IMR-90 (cell line): ENCODE data around the gene KCNMA1. TPM values are rescaled to one million over a fixed set of nuclear protein-coding genes. Genes with fewer than 3 reads are reported as not detected.

Source experiments
- ATAC-seq: fragments of 200-7000 bp; cut with Tn5 transposase; 2 replicates; pipeline ENCODE4 v1.9.1; 2020; ENCODE audit warnings: low read depth, mild to moderate bottlenecking, moderate library complexity
- BruUV-seq: library from RNA; stranded (reverse); fragments of 400-500 nt; replicated peaks from 2 replicates; lab custom pipeline; 2021; lab: Mats Ljungman, UMichigan
- CTCF ChIA-PET: fragments of 300-600 bp; formaldehyde crosslinking; extraction: SDS; loops from one replicate; lab custom pipeline; 2021; ENCODE audit warnings: antibody characterized with exemption; lab: Yijun Ruan, JAX
- POLR2A ChIA-PET: fragments of 300-600 bp; sonication (Branson Sonifier 250); formaldehyde crosslinking; loops from one replicate; lab custom pipeline; 2022; ENCODE audit warnings: antibody characterized with exemption; ENCODE audit not compliant: unreplicated experiment; lab: Charles Lee
- DNase-seq: peaks from one replicate; pipeline ENCODE4 v3.0.0; 2013
- H2AFZ ChIP-seq: replicated peaks from 2 replicates; pipeline ENCODE3; 2013; ENCODE audit warnings: low read length, mild to moderate bottlenecking; ENCODE audit not compliant: poor library complexity
- H2AK5ac ChIP-seq: 2 replicates; pipeline ENCODE4 v1.6.1; 2013; ENCODE audit warnings: low read depth, low read length, inconsistent platforms
- H2AK9ac ChIP-seq: replicated peaks from 2 replicates; pipeline ENCODE3; 2013; ENCODE audit warnings: mild to moderate bottlenecking, low read depth, low read length, moderate library complexity; ENCODE audit not compliant: poor library complexity
- H2BK120ac ChIP-seq: 2 replicates; pipeline ENCODE4 v1.6.1; 2013; ENCODE audit warnings: low read depth, low read length, inconsistent platforms
- H2BK15ac ChIP-seq: 3 replicates; pipeline ENCODE4 v1.6.1; 2013; ENCODE audit warnings: low read depth, low read length, inconsistent platforms
- H2BK20ac ChIP-seq: 2 replicates; pipeline ENCODE4 v1.6.1; 2013; ENCODE audit warnings: low read depth, mild to moderate bottlenecking, inconsistent platforms, low read length, moderate library complexity
- H2BK5ac ChIP-seq: 2 replicates; pipeline ENCODE4 v1.6.1; 2013; ENCODE audit warnings: mild to moderate bottlenecking, low read depth, low read length, inconsistent platforms; ENCODE audit not compliant: poor library complexity, severe bottlenecking
- H3K14ac ChIP-seq: replicated peaks from 2 replicates; pipeline ENCODE4 v1.6.1; 2013; ENCODE audit warnings: low read depth, low read length, inconsistent platforms
- H3K18ac ChIP-seq: 2 replicates; pipeline ENCODE4 v1.6.1; 2013; ENCODE audit warnings: low read depth, low read length, control low read depth
- H3K23ac ChIP-seq: 2 replicates; pipeline ENCODE4 v1.6.1; 2013; ENCODE audit warnings: low read depth, low read length, inconsistent platforms
- H3K27ac ChIP-seq: 2 replicates; pipeline ENCODE4 v1.5.1; 2013; ENCODE audit warnings: mild to moderate bottlenecking, control low read depth, low read length; ENCODE audit not compliant: insufficient read depth
- H3K27me3 ChIP-seq: 2 replicates; pipeline ENCODE4 v1.6.1; 2013; ENCODE audit warnings: low read length; ENCODE audit not compliant: control insufficient read depth, insufficient read depth
- H3K36me3 ChIP-seq: 2 replicates; pipeline ENCODE4 v1.6.1; 2013; ENCODE audit warnings: low read length, mixed read lengths; ENCODE audit not compliant: control insufficient read depth, insufficient read depth
- H3K4ac ChIP-seq: 2 replicates; pipeline ENCODE4 v1.6.1; 2013; ENCODE audit warnings: low read depth, low read length, inconsistent platforms
- H3K4me1 ChIP-seq: 2 replicates; pipeline ENCODE4 v1.6.1; 2013; ENCODE audit warnings: low read length, mixed read lengths; ENCODE audit not compliant: control insufficient read depth, insufficient read depth
- H3K4me2 ChIP-seq: 2 replicates; pipeline ENCODE4 v1.6.1; 2013; ENCODE audit warnings: low read depth, mild to moderate bottlenecking, control low read depth, low read length, moderate library complexity
- H3K4me3 ChIP-seq: 2 replicates; pipeline ENCODE4 v1.5.1; 2013; ENCODE audit warnings: low read depth, mild to moderate bottlenecking, control low read depth, low read length, moderate library complexity; ENCODE audit not compliant: insufficient read depth
- H3K56ac ChIP-seq: 2 replicates; pipeline ENCODE4 v1.6.1; 2013; ENCODE audit warnings: low read length, inconsistent platforms; ENCODE audit not compliant: insufficient read depth; ENCODE audit errors: extremely low read depth
- H3K79me1 ChIP-seq, 2 experiments: 2 replicates each; pipeline ENCODE4 v1.6.1; 2013; ENCODE audit warnings: low read length in 2 of 2, inconsistent platforms in 1 of 2, low read depth in 1 of 2
- H3K9ac ChIP-seq: 2 replicates; pipeline ENCODE4 v1.6.1; 2013; ENCODE audit warnings: low read depth, low read length, control low read depth
- H3K9me1 ChIP-seq: 2 replicates; pipeline ENCODE4 v1.6.1; 2013; ENCODE audit warnings: low read length, inconsistent platforms; ENCODE audit not compliant: insufficient read depth
- H3K9me3 ChIP-seq: 2 replicates; pipeline ENCODE4 v1.6.1; 2013; ENCODE audit warnings: low read length; ENCODE audit not compliant: control insufficient read depth, insufficient read depth
- H4K20me1 ChIP-seq: 2 replicates; pipeline ENCODE4 v1.6.1; 2013; ENCODE audit warnings: low read length, inconsistent platforms; ENCODE audit not compliant: insufficient read depth
- H4K5ac ChIP-seq: 2 replicates; pipeline ENCODE4 v1.6.1; 2013; ENCODE audit warnings: mild to moderate bottlenecking, low read depth, low read length, control low read depth
- H4K8ac ChIP-seq, 2 experiments: 2 replicates each; pipeline ENCODE4 v1.6.1; 2013; ENCODE audit warnings: low read depth in 2 of 2, low read length in 2 of 2, control low read depth in 1 of 2, inconsistent platforms in 1 of 2
- H4K91ac ChIP-seq: 2 replicates; pipeline ENCODE4 v1.6.1; 2013; ENCODE audit warnings: low read depth, low read length, inconsistent platforms; ENCODE audit not compliant: insufficient read depth
- BHLHE40 ChIP-seq: fragments of 150-350 bp; IDR thresholded peaks from 2 replicates; pipeline ENCODE4 v1.6.1; 2016; ENCODE audit warnings: mild to moderate bottlenecking, low read depth, low read length
- CHD1 ChIP-seq: IDR thresholded peaks from 2 replicates; pipeline ENCODE4 v1.6.1; 2012; ENCODE audit warnings: low read depth, low read length, improper control_type of control experiment
- MAFK ChIP-seq: IDR thresholded peaks from 2 replicates; pipeline ENCODE4 v1.6.1; 2012; ENCODE audit warnings: low read depth, low read length, improper control_type of control experiment
- NFE2L2 ChIP-seq: fragments of 150-350 bp; IDR thresholded peaks from 2 replicates; pipeline ENCODE4 v1.6.1; 2016; ENCODE audit warnings: low read depth, mild to moderate bottlenecking, low read length
- RAD21 ChIP-seq: IDR thresholded peaks from 2 replicates; pipeline ENCODE4 v1.6.1; 2012; ENCODE audit warnings: low read length, improper control_type of control experiment
- SMC3 ChIP-seq: fragments of 150-350 bp; IDR thresholded peaks from 2 replicates; pipeline ENCODE4 v1.6.1; 2016; ENCODE audit warnings: low read depth, mild to moderate bottlenecking, antibody characterized with exemption, low read length, moderate library complexity
- WGBS, 2 experiments: methylation state at CpG; one replicate each; pipeline versions ENCODE4 v1.1.5 to v1.1.7; 2013; ENCODE audit warnings: missing lambda C conversion rate in 2 of 2; ENCODE audit not compliant: insufficient read length in 1 of 2; ENCODE audit errors: extremely low coverage in 2 of 2; 5-methylcytosine and 5-hydroxymethylcytosine counted together
- dilution Hi-C: fragments of 300-500 bp; cut with HindIII; formaldehyde crosslinking; loops from one replicate; pipeline ENCODE4 v1.14.3; 2018; ENCODE audit warnings: low sequenced_read_pairs; ENCODE audit not compliant: unreplicated experiment
- in situ Hi-C: fragments of 300-500 bp; cut with MboI; formaldehyde crosslinking; loops from 3 replicates; pipeline ENCODE4 v1.14.3; 2019; ENCODE audit warnings: low sequenced_read_pairs, inconsistent platforms, mixed read lengths
- intact Hi-C: fragments of 100-400 bp; cut with micrococcal nuclease; formaldehyde crosslinking; loops from 2 replicates; pipeline ENCODE4 v1.10.0; 2022
- polyA plus RNA-seq, 3 experiments: library from polyadenylated mRNA; depleted of rRNA; stranded (reverse); fragments of >200 nt; gene quantifications; 2 replicates each; pipeline ENCODE4 v1.2.3, GENCODE V29; 2012; ENCODE audit warnings: low replicate concordance in 1 of 3
- total RNA-seq: library from RNA; depleted of rRNA; stranded (reverse); fragments of >200 nt; gene quantifications from 2 replicates; pipeline ENCODE4 v1.2.3, GENCODE V29; 2012
- TF ChIP-seq, protein P1 (sequence below): fragments of 150-350 bp; IDR thresholded peaks from 2 replicates; pipeline ENCODE4 v1.6.1; 2017; ENCODE audit warnings: mild to moderate bottlenecking, antibody characterized with exemption, low read length, low read depth

Gene KCNMA1
- total and polyA plus RNA-seq, 2 of the 4 experiments (the other 2 are of a cell fraction) = 25.6 to 29.6 TPM

DNA sequence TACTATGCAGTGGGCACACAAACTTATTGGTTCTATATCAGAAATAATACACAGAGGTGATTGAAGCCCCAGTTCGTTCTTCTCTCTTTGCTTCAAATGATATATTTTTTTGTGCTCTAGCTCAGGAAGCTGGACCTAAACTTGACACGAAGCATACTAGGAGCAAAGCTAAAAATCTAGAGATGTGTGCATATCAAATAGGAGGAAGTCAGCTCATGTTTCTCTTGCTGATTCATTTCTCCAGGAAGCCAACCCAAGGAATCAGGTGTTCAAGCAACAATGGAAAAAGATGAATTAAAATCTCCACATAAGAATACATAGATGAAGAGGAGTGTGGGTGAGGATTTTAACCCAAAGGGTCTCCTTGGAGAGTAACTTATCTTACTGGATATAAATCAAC, 432.5 kb downstream of the KCNMA1 start:
- no peaks in the 10 kb centered on the region for H3K27me3 ChIP-seq
- no peaks in the 10 kb centered on the region for H3K9me1 ChIP-seq
- no peak overlapping the region for H3K4me2 ChIP-seq
- no peaks in the 10 kb centered on the region for H3K79me1 ChIP-seq
- intact Hi-C loops = no loop called here
- no peak overlapping the region for H2BK120ac ChIP-seq
- no peaks in the 10 kb centered on the region for H3K4me1 ChIP-seq
- ChIA-PET CTCF (interaction anchor here (1.2 to 1.3 kb wide), 2 partner anchors 22 to 506 kb away, joined by 3 to 4 read pairs; no protein-coding TSS in a partner anchor), POLR2A (no interaction called here)
- no peak overlapping the region for H3K4me3 ChIP-seq
- dilution Hi-C loops = no loop called here
- in situ Hi-C loops = no loop called here
- ATAC-seq (no peak), DNase-seq (no peak)
- no peak overlapping the region for H2BK5ac ChIP-seq
- no TSS peak for BruUV-seq
- H3K56ac ChIP-seq = no peak overlapping the region
- H4K20me1 ChIP-seq = no peaks in the 10 kb centered on the region
- H3K4ac ChIP-seq = no peak overlapping the region
- H4K8ac ChIP-seq = no peak overlapping the region
- H2AK5ac ChIP-seq = no peak overlapping the region
- no peak overlapping the region for H3K9ac ChIP-seq
- no peak overlapping the region for H2AFZ ChIP-seq
- no peak overlapping the region for H2BK15ac ChIP-seq
- no peaks in the 10 kb centered on the region for H3K9me3 ChIP-seq
- no peaks in the 10 kb centered on the region for H3K36me3 ChIP-seq
- no peak overlapping the region for H3K14ac ChIP-seq
- H2BK20ac ChIP-seq = no peak overlapping the region
- no peak overlapping the region for H3K18ac ChIP-seq
- no CpG with 5 or more reads among the region's 2 CpGs for WGBS, 2 experiments
- H4K5ac ChIP-seq = no peak overlapping the region
- no peak overlapping the region for H4K91ac ChIP-seq
- TF ChIP-seq BHLHE40 (no peak), NFE2L2 (no peak), RAD21 (no peak), CHD1 (no peak), SMC3 (no peak), MAFK (no peak)
- TF ChIP-seq, protein P1, sequence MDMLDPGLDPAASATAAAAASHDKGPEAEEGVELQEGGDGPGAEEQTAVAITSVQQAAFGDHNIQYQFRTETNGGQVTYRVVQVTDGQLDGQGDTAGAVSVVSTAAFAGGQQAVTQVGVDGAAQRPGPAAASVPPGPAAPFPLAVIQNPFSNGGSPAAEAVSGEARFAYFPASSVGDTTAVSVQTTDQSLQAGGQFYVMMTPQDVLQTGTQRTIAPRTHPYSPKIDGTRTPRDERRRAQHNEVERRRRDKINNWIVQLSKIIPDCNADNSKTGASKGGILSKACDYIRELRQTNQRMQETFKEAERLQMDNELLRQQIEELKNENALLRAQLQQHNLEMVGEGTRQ = no peak
- no peak overlapping the region for H3K27ac ChIP-seq
- H2AK9ac ChIP-seq = no peak overlapping the region
- H3K23ac ChIP-seq = no peak overlapping the region
